Measurements from ENCODE around the gene DHRS7. TPM values are rescaled to one million over a fixed set of nuclear protein-coding genes. Genes with fewer than 3 reads are reported as not detected.

The DHRS7 gene
- total and polyA plus RNA-seq, 9 of the 15 experiments (the other 6 are each of a cell fraction or from before 2014, with no cell fraction given): 10.2 to 20.1 (median 15.7) TPM

DNA sequence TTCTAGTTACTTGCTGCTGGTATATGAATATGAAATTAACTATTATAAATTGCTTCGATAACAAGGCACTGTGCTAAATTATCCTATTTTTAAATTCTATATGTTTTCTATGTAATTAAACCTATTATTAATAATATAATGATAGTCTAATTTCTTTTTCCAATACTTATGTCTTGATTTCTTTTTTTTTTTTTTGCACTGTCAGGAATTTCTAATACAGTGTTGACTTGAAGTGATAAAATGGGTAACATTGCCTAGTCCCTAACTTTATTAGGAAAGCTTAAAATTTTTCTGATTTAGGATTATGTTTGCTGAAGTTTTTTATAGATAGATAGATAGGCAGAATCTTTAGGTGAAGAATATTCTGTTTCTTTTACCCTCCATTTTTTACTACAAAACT lies 13.6 kb upstream of the DHRS7 start:
- TF ChIP-seq GATA2 (CRISPR knock-in tag; IDR thresholded peaks at IDR 0.05) (no peak), ZNF316 (IDR thresholded peaks at IDR 0.05) (peak; percentile 70)
- H3K27me3 ChIP-seq (ENCODE audit: control insufficient read depth in 2 of 2, insufficient read depth in 2 of 2, low read length in 2 of 2): no peaks in the 10 kb centered on the region
- H3K4me1 ChIP-seq (replicated peaks in 1 of 2; ENCODE audit: control insufficient read depth in 2 of 2, insufficient read depth in 2 of 2, low read length in 2 of 2): no peaks in the 10 kb centered on the region
- ChIA-PET POLR2A (no interaction called here), CTCF (ENCODE audit: low intra/inter-chr PET ratio) (no interaction called here)
- WGBS (ENCODE audit: insufficient coverage, low coverage, missing lambda C conversion rate): 10% methylated on average over 1 of the region's 1 CpG
- H3K9me3 ChIP-seq (replicated peaks; ENCODE audit: control insufficient read depth, insufficient read depth, low read depth, low read length): no peaks in the 10 kb centered on the region
- H2AFZ ChIP-seq (ENCODE audit: low read depth, low read length): no peak overlapping the region
- no peak overlapping the region for H3K4me2 ChIP-seq (ENCODE audit: insufficient read depth, low read length)
- H3K4me3 ChIP-seq: no peak overlapping the region
- H3K79me2 ChIP-seq (ENCODE audit: control insufficient read depth, insufficient read depth, low read length): no peaks in the 10 kb centered on the region
- FAIRE-seq: no peak
- no peak overlapping the region for H3K27ac ChIP-seq (ENCODE audit: extremely low read depth, low read depth, low read length)
- intact Hi-C loops (cut with micrococcal nuclease) (no loop called here), in situ Hi-C loops (cut with MboI) (no loop called here)
- H3K9me1 ChIP-seq (ENCODE audit: control insufficient read depth, insufficient read depth, low read length): no peaks in the 10 kb centered on the region
- H4K20me1 ChIP-seq (replicated peaks; ENCODE audit: control insufficient read depth, insufficient read depth, low read length): no peaks in the 10 kb centered on the region
- no peak for DNase-seq (ENCODE audit: extremely low read depth in 1 of 4, low spot score in 3 of 4)
- no peaks in the 10 kb centered on the region for H3K36me3 ChIP-seq (ENCODE audit: control insufficient read depth, insufficient read depth, low read length)
- no TSS peak for BruUV-seq (replicated peaks)
- no peak for ATAC-seq
- H3K9ac ChIP-seq (ENCODE audit: insufficient read depth in 1 of 2, low read depth in 2 of 2, low read length in 2 of 2): no peak overlapping the region

DNA sequence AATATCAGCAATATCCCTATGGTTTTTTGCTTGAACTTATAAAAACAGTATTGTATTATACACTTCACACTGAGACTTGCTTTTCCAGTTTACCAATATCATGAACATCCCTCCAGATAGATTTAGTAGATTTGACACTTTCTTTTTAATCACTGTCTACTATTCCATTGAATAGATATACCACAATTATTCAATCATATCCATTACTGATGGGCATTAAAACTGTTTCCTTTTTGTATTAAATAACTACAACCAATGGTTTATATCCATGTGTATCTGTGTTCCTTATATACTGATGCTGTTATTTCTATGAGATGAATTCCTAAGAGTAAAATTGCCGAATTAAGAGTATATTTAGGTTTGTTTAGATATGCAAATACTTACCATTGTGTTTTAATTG lies 13.0 kb upstream of the DHRS7 start:
- BruUV-seq (replicated peaks): no TSS peak
- H2AFZ ChIP-seq (ENCODE audit: low read depth, low read length): no peak overlapping the region
- CTCF ChIA-PET (ENCODE audit: low intra/inter-chr PET ratio): no interaction called here
- intact Hi-C loops (cut with micrococcal nuclease) (no loop called here), in situ Hi-C loops (cut with MboI) (no loop called here)
- H3K79me2 ChIP-seq (ENCODE audit: control insufficient read depth, insufficient read depth, low read length): no peaks in the 10 kb centered on the region
- TF ChIP-seq PYGO2 (tag; IDR thresholded peaks at IDR 0.05) (no peak), SMAD3 (CRISPR knock-in tag; conservative IDR thresholded peaks at IDR 0.05) (no peak), RBM25 (IDR thresholded peaks at IDR 0.05; ENCODE audit: low read depth, low read length, severe bottlenecking) (peak; percentile 30), THRAP3 (IDR thresholded peaks at IDR 0.05; ENCODE audit: borderline replicate concordance) (no peak), HNRNPUL1 (IDR thresholded peaks at IDR 0.05; ENCODE audit: low read length) (no peak), ZNF146 (CRISPR knock-in tag; IDR thresholded peaks at IDR 0.05; ENCODE audit: unreplicated experiment) (peak; percentile 23), HCFC1 (IDR thresholded peaks at IDR 0.05; ENCODE audit: low read depth, low read length) (no peak), ZFP1 (CRISPR knock-in tag; IDR thresholded peaks at IDR 0.05) (no peak), ZFPM2 (CRISPR knock-in tag; IDR thresholded peaks at IDR 0.05) (no peak)
- TF ChIP-seq, protein P1, sequence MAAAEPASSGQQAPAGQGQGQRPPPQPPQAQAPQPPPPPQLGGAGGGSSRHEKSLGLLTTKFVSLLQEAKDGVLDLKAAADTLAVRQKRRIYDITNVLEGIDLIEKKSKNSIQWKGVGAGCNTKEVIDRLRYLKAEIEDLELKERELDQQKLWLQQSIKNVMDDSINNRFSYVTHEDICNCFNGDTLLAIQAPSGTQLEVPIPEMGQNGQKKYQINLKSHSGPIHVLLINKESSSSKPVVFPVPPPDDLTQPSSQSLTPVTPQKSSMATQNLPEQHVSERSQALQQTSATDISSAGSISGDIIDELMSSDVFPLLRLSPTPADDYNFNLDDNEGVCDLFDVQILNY (CRISPR knock-in tag; IDR thresholded peaks at IDR 0.05): no peak
- H4K20me1 ChIP-seq (replicated peaks; ENCODE audit: control insufficient read depth, insufficient read depth, low read length): no peaks in the 10 kb centered on the region
- no peaks in the 10 kb centered on the region for H3K9me3 ChIP-seq (replicated peaks; ENCODE audit: control insufficient read depth, insufficient read depth, low read depth, low read length)
- 0% methylated on average over 1 of the region's 1 CpG for WGBS (ENCODE audit: insufficient coverage, low coverage, missing lambda C conversion rate)
- H3K4me2 ChIP-seq (ENCODE audit: insufficient read depth, low read length): no peak overlapping the region
- DNase-seq (ENCODE audit: extremely low read depth in 1 of 4, low spot score in 3 of 4) (no peak), FAIRE-seq (no peak), ATAC-seq (no peak)
- H3K9me1 ChIP-seq (ENCODE audit: control insufficient read depth, insufficient read depth, low read length): no peaks in the 10 kb centered on the region
- no peaks in the 10 kb centered on the region for H3K36me3 ChIP-seq (ENCODE audit: control insufficient read depth, insufficient read depth, low read length)
- H3K4me3 ChIP-seq: no peak overlapping the region
- POLR2A ChIA-PET: no interaction called here
- H3K27me3 ChIP-seq (ENCODE audit: control insufficient read depth in 2 of 2, insufficient read depth in 2 of 2, low read length in 2 of 2): no peaks in the 10 kb centered on the region
- no peak overlapping the region for H3K9ac ChIP-seq (ENCODE audit: insufficient read depth in 1 of 2, low read depth in 2 of 2, low read length in 2 of 2)
- no peaks in the 10 kb centered on the region for H3K4me1 ChIP-seq (replicated peaks in 1 of 2; ENCODE audit: control insufficient read depth in 2 of 2, insufficient read depth in 2 of 2, low read length in 2 of 2)
- H3K27ac ChIP-seq (ENCODE audit: extremely low read depth, low read depth, low read length): no peak overlapping the region
